ENCODE measurements around the gene THRB.

Gene THRB

DNA sequence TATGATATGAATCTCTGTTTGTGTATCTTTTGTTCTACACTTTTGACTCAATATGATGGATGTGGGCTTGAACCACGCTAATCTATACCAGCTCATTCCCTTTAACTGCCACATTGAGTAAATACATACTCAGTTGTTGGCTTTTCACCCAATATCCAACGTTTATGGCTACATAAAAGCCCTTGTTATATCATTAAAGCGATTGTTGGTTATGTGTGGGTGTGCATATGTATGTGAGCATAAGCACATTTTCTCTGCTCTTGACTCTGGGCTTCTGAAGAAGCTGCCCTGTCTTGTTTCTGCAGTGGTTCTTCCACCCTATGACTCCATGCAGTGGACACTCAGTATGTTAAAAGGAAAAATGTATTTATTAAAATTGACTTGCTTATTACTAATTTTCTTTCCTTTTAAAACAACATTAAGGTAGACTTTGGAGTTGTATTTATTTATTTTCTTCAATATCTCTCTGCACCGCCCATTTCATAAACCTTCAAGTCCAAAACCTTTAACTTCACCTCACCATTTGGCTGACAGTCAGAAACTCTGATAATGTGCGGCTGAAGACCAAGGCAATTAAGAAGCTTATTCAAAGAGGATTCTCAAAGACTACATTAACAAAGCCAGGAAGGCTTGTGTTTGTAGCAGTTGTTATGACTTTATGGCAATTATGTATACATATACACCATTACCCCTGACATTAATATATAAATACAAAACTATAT lies 156.1 kb downstream of the THRB start:
- TF ChIP-seq, protein P1, sequence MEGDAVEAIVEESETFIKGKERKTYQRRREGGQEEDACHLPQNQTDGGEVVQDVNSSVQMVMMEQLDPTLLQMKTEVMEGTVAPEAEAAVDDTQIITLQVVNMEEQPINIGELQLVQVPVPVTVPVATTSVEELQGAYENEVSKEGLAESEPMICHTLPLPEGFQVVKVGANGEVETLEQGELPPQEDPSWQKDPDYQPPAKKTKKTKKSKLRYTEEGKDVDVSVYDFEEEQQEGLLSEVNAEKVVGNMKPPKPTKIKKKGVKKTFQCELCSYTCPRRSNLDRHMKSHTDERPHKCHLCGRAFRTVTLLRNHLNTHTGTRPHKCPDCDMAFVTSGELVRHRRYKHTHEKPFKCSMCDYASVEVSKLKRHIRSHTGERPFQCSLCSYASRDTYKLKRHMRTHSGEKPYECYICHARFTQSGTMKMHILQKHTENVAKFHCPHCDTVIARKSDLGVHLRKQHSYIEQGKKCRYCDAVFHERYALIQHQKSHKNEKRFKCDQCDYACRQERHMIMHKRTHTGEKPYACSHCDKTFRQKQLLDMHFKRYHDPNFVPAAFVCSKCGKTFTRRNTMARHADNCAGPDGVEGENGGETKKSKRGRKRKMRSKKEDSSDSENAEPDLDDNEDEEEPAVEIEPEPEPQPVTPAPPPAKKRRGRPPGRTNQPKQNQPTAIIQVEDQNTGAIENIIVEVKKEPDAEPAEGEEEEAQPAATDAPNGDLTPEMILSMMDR (IDR thresholded peaks at IDR 0.05; ENCODE audit: borderline replicate concordance, control extremely low read depth, extremely low read depth, insufficient read depth, missing control alignments): no peak
- no peak for DNase-seq (ENCODE audit: low spot score)
- in situ Hi-C loops (cut with MboI; ENCODE audit: low sequenced_read_pairs, unreplicated experiment): no loop called here

DNA sequence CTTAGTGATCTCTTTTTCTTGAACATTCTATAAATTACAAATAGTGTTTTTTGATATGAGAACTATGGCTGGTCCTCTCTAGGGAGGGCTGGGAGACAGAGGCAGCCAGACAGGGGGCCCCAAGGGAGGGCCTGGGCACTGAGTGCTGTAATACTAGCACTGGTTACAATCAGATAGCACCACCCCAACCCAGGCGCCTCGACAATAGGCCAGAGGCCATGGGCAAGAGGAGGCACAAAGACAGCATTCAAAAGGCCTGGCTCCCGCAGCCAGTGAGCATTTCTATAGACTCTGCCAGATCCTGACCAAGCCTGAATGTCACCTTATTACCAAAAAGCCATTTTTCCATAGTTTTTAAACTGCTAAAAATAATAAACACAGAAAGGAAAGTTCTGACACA lies 158.5 kb downstream of the THRB start:
- in situ Hi-C loops (cut with MboI; ENCODE audit: low sequenced_read_pairs, unreplicated experiment): no loop called here
- no peak for DNase-seq (ENCODE audit: low spot score)
- TF ChIP-seq, protein P1 (IDR thresholded peaks at IDR 0.05; ENCODE audit: borderline replicate concordance, control extremely low read depth, extremely low read depth, insufficient read depth, missing control alignments): no peak

DNA sequence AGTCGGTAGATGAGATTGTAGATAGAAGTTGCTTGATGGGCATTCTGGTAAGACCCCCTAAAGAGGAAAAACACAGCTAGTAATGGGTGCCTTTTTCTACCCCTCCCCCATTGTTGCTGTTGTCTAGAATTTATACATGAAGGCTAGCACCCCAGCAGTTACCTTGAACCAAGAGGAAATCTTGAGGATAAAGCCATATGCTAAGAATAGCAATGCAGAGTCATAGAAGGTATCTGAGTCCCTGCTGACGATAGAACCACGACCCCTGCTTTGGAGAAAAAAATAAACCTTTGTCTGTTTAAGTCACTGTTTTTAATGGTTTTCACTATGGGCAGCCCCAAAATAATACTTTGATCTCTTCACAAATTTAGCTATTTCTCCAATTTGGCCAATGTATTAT lies 162.6 kb downstream of the THRB start:
- in situ Hi-C loops (cut with MboI; ENCODE audit: low sequenced_read_pairs, unreplicated experiment): no loop called here
- TF ChIP-seq, protein P1 (IDR thresholded peaks at IDR 0.05; ENCODE audit: borderline replicate concordance, control extremely low read depth, extremely low read depth, insufficient read depth, missing control alignments): no peak

DNA sequence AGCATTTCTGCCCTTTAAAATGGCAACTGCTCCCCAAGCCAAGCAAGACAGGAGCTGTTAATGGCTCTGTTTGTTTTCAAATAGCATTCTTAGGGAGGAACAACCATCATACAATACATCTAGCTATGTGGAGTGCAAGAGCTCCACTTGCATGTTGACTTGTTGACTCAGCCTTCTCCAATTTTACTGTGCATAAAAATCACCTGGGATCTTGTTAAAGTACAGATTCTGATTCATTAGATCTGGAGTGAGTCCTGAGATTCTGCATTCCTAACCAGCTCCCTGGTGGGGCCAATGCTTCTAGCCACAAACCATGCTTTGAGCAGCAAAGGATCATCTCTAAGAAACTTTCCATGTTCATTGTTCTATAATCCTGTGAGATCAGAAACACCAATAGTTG lies 171.4 kb downstream of the THRB start:
- TF ChIP-seq, protein P1 (IDR thresholded peaks at IDR 0.05; ENCODE audit: borderline replicate concordance, control extremely low read depth, extremely low read depth, insufficient read depth, missing control alignments): no peak
- in situ Hi-C loops (cut with MboI; ENCODE audit: low sequenced_read_pairs, unreplicated experiment): no loop called here
- DNase-seq (ENCODE audit: low spot score): no peak

More for the DNA sequence above, 162.6 kb downstream of the THRB start:
- DNase-seq (ENCODE audit: low spot score): no peak

DNA sequence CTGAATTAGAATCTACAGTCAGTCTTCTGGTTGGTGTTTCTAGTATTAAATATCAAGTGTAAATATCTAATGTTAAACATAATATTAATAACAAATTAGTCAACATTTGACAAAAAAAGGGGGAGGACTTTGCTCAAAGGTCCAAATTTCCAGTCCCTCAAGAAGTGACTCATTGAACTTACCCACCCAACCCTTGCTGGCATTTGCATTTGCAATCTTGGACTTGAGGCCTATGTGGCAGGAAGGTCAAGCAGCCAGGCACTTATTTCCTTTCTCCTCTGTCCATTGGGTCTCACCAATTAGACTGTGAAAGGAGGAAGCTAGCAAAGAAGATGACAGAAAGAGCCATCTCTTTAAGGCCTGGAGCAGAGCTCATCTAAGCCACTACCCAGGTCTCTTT lies 174.0 kb downstream of the THRB start:
- no peak for DNase-seq (ENCODE audit: low spot score)
- in situ Hi-C loops (cut with MboI; ENCODE audit: low sequenced_read_pairs, unreplicated experiment): no loop called here
- TF ChIP-seq, protein P1 (IDR thresholded peaks at IDR 0.05; ENCODE audit: borderline replicate concordance, control extremely low read depth, extremely low read depth, insufficient read depth, missing control alignments): no peak

DNA sequence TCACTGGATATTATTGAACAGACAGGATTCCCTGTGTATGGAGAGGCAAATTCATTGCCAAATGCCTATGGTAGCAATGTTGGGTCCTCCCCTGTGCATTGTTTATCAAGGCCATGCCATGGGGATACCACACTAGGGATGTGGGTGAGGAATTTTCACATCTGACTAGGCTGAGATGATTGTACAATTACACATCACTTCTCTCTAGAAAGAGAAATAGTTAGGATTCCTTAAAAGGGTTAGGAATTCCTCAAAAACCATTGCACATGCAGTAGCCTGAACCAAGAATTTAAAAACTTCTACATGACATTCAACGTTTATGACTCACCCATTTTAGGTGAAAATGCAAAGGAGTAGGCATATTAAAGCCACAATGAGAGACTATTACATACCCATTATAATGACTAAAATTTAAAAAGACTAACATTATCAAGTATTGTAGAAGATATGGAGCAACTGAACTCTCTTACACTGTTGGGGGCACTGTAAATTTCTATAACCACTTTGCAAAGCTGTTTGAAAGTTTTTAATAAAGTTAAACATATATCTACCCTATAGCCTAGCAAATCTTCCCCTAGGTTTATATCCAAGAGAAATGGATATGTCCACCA lies 175.9 kb downstream of the THRB start:
- DNase-seq (ENCODE audit: low spot score): no peak
- in situ Hi-C loops (cut with MboI; ENCODE audit: low sequenced_read_pairs, unreplicated experiment): no loop called here
- TF ChIP-seq, protein P1 (IDR thresholded peaks at IDR 0.05; ENCODE audit: borderline replicate concordance, control extremely low read depth, extremely low read depth, insufficient read depth, missing control alignments): no peak

All from GM13976 (cell line).